MCF 10A (cell line): ENCODE data around the gene QRFPR. TPM values are rescaled to one million over a fixed set of nuclear protein-coding genes. Genes with fewer than 3 reads are reported as not detected.

Experiments used
- BruUV-seq: library from RNA; stranded (reverse); fragments of 400-500 nt; replicated peaks from 2 replicates; lab custom pipeline; 2021; lab: Mats Ljungman, UMichigan
- CTCF ChIA-PET: fragments of 300-600 bp; sonication (Branson Sonifier 250); formaldehyde crosslinking; extraction: SDS; loops from one replicate; lab custom pipeline; 2021; ENCODE audit warnings: antibody characterized with exemption, inconsistent platforms; lab: Yijun Ruan, JAX
- POLR2A ChIA-PET: fragments of 300-600, 350-650 bp; sonication (Branson Sonifier 250); formaldehyde crosslinking; extraction: SDS; loops from one replicate; lab custom pipeline; 2020; ENCODE audit warnings: antibody characterized with exemption, inconsistent platforms; lab: Yijun Ruan, JAX
- DNase-seq: peaks from one replicate; pipeline ENCODE4 v3.0.0-alpha.2; 2018; ENCODE audit not compliant: unreplicated experiment
- H3K27ac Mint-ChIP-seq: one replicate; pipeline ENCODE4 v1.8.0; 2022; ENCODE audit warnings: mild to moderate bottlenecking, low read depth, mixed read lengths; ENCODE audit not compliant: unreplicated experiment
- H3K27me3 Mint-ChIP-seq: one replicate; pipeline ENCODE4 v1.8.0; 2022; ENCODE audit warnings: mixed read lengths; ENCODE audit not compliant: insufficient read depth, unreplicated experiment
- H3K36me3 Mint-ChIP-seq: one replicate; pipeline ENCODE4 v1.8.0; 2022; ENCODE audit warnings: mild to moderate bottlenecking, moderate library complexity, mixed read lengths; ENCODE audit not compliant: insufficient read depth, unreplicated experiment
- H3K4me1 Mint-ChIP-seq: one replicate; pipeline ENCODE4 v1.8.0; 2022; ENCODE audit warnings: mixed read lengths; ENCODE audit not compliant: insufficient read depth, unreplicated experiment
- H3K4me3 Mint-ChIP-seq: one replicate; pipeline ENCODE4 v1.8.0; 2022; ENCODE audit warnings: mild to moderate bottlenecking, moderate library complexity, mixed read lengths; ENCODE audit not compliant: unreplicated experiment
- H3K9me3 Mint-ChIP-seq: one replicate; pipeline ENCODE4 v1.8.0; 2022; ENCODE audit warnings: mixed read lengths; ENCODE audit not compliant: unreplicated experiment
- intact Hi-C: fragments of 100-400 bp; cut with micrococcal nuclease; formaldehyde crosslinking; loops from 2 replicates; pipeline ENCODE4 v1.14.1; 2022
- total RNA-seq: library from RNA; stranded (reverse); gene quantifications from 2 replicates; pipeline ENCODE4 v1.2.3, GENCODE V29; 2022
- TF ChIP-seq, protein P1 (sequence below): fragments of 200-600 bp; IDR thresholded peaks from one replicate; pipeline ENCODE4 v1.8.0; 2022; ENCODE audit warnings: antibody characterized with exemption, mild to moderate bottlenecking; ENCODE audit not compliant: unreplicated experiment

QRFPR gene
- total RNA-seq, 1 experiment from 2014 or later, result 8.4 TPM

GRCh38 chr4:121397434-121397833 is 16.6 kb upstream of the QRFPR start:
- CTCF ChIA-PET, result interaction anchor here (1.2 to 3.0 kb wide), 3 partner anchors 16 to 26 kb away, joined by 3 to 9 read pairs (median 6); no protein-coding TSS in a partner anchor

GRCh38 chr4:121392426-121393086 is 11.7 kb upstream of the QRFPR start:
- CTCF ChIA-PET, result interaction anchor here (0.6 to 1.6 kb wide), 3 partner anchors 12 to 30 kb away, joined by 3 to 5 read pairs (median 4); partner anchors contain the start of gene QRFPR
- H3K27ac Mint-ChIP-seq, result no peak overlapping the region
- H3K4me1 Mint-ChIP-seq, result no peaks in the 10 kb centered on the region
- POLR2A ChIA-PET, result no interaction called here
- no TSS peak for BruUV-seq
- TF ChIP-seq, protein P1, sequence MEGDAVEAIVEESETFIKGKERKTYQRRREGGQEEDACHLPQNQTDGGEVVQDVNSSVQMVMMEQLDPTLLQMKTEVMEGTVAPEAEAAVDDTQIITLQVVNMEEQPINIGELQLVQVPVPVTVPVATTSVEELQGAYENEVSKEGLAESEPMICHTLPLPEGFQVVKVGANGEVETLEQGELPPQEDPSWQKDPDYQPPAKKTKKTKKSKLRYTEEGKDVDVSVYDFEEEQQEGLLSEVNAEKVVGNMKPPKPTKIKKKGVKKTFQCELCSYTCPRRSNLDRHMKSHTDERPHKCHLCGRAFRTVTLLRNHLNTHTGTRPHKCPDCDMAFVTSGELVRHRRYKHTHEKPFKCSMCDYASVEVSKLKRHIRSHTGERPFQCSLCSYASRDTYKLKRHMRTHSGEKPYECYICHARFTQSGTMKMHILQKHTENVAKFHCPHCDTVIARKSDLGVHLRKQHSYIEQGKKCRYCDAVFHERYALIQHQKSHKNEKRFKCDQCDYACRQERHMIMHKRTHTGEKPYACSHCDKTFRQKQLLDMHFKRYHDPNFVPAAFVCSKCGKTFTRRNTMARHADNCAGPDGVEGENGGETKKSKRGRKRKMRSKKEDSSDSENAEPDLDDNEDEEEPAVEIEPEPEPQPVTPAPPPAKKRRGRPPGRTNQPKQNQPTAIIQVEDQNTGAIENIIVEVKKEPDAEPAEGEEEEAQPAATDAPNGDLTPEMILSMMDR, result no peak
- no peak for DNase-seq
- H3K36me3 Mint-ChIP-seq, result no peaks in the 10 kb centered on the region
- H3K4me3 Mint-ChIP-seq, result no peak overlapping the region
- H3K9me3 Mint-ChIP-seq, result peaks cover 7% of the 10 kb centered on the region
- intact Hi-C loops, result no loop called here
- H3K27me3 Mint-ChIP-seq, result no peaks in the 10 kb centered on the region

More at GRCh38 chr4:121397434-121397833, 16.6 kb upstream of the QRFPR start:
- Mint-ChIP-seq H3K27ac (no peak overlapping the region), H3K4me1 (no peaks in the 10 kb centered on the region), H3K27me3 (no peaks in the 10 kb centered on the region), H3K9me3 (no peaks in the 10 kb centered on the region), H3K36me3 (no peaks in the 10 kb centered on the region), H3K4me3 (no peak overlapping the region)
- intact Hi-C loops, result no loop called here
- DNase-seq, result no peak
- TF ChIP-seq, protein P1, result no peak
- BruUV-seq, result no TSS peak
- POLR2A ChIA-PET, result interaction anchor here (0.8 to 2.1 kb wide), 3 partner anchors 14 to 20 kb away, joined by 3 to 6 read pairs (median 4); no protein-coding TSS in a partner anchor

- ChIA-PET CTCF (interaction anchor here (0.6 to 2.2 kb wide), 4 partner anchors 13 to 72 kb away, joined by 3 to 9 read pairs (median 4); no protein-coding TSS in a partner anchor), POLR2A (no interaction called here)
- no TSS peak for BruUV-seq
- H3K27me3 Mint-ChIP-seq, result no peaks in the 10 kb centered on the region
- no peak overlapping the region for H3K4me3 Mint-ChIP-seq
- no peaks in the 10 kb centered on the region for H3K36me3 Mint-ChIP-seq
- H3K4me1 Mint-ChIP-seq, result no peaks in the 10 kb centered on the region
- no peak for DNase-seq
- TF ChIP-seq, protein P1, result no peak
- intact Hi-C loops, result no loop called here
- H3K27ac Mint-ChIP-seq, result no peak overlapping the region
- H3K9me3 Mint-ChIP-seq, result peaks cover 7% of the 10 kb centered on the region
These were observed 9.5 kb upstream of the QRFPR start for GRCh38 chr4:121390335-121390734.

GRCh38 chr4:121379276-121379675 is 1.5 kb downstream of the QRFPR start:
- Mint-ChIP-seq H3K4me1 (peaks cover 33% of the 10 kb centered on the region), H3K27me3 (no peaks in the 10 kb centered on the region), H3K27ac (peak overlapping the region; percentile 40), H3K4me3 (peak overlapping the region; percentile 81), H3K36me3 (no peaks in the 10 kb centered on the region), H3K9me3 (no peaks in the 10 kb centered on the region)
- ChIA-PET POLR2A (interaction anchor here (0.5 to 2.7 kb wide), 13 partner anchors 8 to 406 kb away, joined by 3 to 14 read pairs (median 4); no protein-coding TSS in a partner anchor), CTCF (interaction anchor here (0.6 to 4.8 kb wide), 8 partner anchors 9 to 1420 kb away, joined by 3 to 34 read pairs (median 5); no protein-coding TSS in a partner anchor)
- TF ChIP-seq, protein P1, result no peak
- no TSS peak for BruUV-seq
- intact Hi-C loops, result loop anchor here (5.0 kb wide), 1 partner anchor 122 kb away; no protein-coding TSS in a partner anchor
- DNase-seq, result no peak
